HG03196 (cell line): Measurements from ENCODE around the gene P2RY12.
"Not testable (repeated sequence)": the region's sequence is repeated elsewhere in the genome, so short reads cannot be mapped to it uniquely, and the experiment has no call there.

Source experiments
- ATAC-seq: cut with Tn5 transposase; IDR thresholded peaks from one replicate; pipeline ENCODE4 v1.9.1; 2021; ENCODE audit not compliant: unreplicated experiment

The P2RY12 gene

GRCh38 chr3:151393146-151393830 lies 8.7 kb upstream of the P2RY12 start:
- no peak for ATAC-seq

DNA sequence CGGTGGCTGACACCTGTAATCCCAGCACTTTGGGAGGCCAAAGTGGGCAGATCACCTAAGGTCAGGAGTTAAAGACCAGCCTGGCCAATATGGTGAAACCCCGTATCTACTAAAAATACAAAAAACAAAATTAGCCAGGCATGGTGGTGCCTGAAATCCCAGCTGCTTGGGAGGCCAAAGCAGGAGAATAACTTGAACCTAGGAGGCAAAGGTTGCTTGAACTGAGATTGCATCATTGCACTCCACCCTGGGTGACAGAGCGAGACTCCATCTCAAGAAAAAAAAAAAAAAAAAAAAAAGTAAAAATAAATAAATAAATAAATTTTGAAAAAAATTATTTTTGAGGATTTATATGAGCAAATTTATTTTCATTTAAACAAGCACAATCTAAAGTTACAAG lies 7.6 kb upstream of the P2RY12 start:
- not testable (repeated sequence) for ATAC-seq

GRCh38 chr3:151391720-151392119 lies 7.2 kb upstream of the P2RY12 start:
- no peak for ATAC-seq

DNA sequence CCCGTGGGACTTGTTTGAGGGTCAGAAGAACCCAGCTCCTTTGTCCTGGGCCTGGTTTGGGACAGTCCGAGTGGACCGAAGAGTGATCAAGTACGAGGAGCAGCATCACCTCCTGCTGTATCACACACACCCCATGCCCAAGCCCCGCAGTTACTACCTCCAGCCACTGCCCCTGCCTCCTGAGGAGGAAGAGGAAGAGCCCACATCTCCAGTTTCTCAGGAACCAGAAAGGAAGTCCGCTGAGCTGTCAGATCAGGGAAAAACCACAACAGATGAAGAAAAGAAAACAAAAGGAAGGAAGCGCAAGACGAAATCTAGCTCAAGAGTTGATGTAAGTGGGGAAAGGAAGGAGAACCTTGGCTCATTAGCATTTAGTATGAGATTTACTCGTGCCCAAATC lies 3.3 kb upstream of the P2RY12 start:
- ATAC-seq = no peak

DNA sequence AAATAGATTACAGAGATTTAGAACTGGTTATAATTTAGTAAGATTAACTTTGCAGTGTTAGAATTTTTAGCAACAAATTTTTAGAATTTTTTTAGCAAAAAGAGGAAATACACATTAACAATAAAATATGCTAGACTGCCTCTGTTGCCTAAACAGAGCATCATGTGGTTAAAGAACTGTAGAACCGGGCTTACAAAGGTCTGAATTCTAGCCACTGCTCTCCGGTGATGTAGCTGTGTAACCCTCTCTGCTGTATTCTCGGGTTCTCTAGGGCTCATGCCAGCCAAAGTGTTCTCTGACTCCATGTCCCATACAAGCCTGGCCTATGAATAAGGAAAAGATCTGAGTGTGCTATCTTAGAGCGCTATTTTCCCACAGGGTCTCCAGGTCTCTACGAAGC lies 2.9 kb upstream of the P2RY12 start:
- ATAC-seq = no peak

DNA sequence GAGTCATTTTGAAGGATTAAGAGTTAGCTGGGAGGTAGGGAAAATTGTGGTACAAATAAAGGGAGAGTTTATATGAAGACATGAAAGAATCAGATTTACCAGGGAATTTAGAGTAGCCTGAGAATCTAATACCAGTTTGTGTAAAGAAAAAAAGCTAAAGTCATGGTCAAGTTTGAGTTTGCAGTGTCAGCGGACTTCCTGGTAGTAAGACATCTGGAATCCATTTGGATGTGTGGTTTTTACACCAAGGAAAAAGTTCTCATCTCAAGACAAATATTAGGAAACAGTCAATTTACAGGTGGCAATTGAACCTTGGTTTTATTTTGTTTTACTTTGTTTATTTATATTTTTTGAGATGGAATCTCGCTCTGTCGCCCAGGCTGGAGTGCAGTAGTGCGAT lies 1.5 kb upstream of the P2RY12 start:
- ATAC-seq = no peak

DNA sequence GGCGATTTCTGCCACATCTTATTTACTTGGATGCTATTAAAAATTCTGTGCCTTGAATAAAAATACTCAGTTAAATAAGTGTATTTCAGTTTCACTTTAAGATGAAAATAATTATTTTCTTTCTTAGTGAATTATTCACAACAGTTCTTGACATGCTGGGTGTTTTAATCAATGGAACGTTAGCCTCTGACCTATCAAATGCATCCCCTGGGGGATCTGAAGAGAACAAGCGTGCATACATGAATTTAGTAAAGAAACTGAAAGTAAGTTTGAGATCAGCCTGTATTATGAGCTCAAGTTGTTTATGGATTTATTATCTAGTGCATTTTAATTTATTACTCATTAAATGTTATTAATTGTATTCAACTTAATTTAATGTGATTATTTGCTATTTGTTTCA lies 597 bp downstream of the P2RY12 start:
- ATAC-seq = peak; percentile 64

DNA sequence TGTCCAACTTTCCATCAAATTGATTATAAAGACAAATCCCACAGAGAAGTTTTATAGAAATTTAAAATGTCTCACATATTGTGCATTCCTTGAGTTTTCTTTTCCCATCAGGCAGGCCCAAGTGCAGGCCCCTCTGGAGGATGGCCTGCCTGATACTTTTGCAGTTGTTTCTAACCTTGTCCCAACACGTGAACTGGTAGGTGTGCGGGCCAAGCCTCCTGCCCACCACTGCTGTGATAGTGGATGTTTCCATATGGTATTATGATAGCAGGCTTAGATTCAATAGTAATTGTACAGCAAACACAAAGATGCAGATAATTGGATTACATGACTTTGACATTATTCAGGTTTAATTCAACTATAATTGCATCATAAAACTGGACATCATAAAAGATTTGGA lies 1.4 kb downstream of the P2RY12 start:
- ATAC-seq = no peak

- peak; percentile 42 for ATAC-seq
Measured at GRCh38 chr3:151382671-151383070, 1.9 kb downstream of the P2RY12 start.

DNA sequence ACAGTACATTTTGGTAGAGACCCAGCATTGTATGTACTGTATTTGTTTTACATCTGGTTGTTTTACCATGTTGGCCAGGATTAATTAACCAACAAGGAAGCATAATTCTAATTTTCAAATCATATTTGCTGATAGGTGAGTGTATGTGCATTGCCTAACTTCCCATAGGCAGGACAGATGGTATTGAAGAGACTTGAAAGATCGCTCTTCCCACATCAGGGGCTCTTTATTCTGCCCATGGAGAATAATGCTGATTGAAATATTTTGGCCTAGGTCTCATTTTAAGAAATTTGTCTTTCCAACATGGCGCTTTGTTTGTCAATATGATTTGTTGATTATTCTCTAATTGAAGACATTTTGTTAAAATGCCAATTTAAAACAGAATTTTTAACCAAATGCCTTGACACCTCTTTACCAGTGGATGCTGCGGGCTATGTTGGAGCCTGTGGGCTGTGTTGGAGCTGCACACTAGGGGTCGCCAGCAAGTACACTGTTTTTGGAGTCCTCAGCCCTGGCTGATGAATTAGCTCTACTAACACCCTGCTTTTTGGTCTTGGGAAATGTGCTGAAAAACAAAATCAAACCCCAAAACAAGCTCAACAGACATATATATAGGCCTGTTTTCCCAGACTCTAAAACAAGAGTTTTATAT lies 5.3 kb downstream of the P2RY12 start:
- no peak for ATAC-seq

DNA sequence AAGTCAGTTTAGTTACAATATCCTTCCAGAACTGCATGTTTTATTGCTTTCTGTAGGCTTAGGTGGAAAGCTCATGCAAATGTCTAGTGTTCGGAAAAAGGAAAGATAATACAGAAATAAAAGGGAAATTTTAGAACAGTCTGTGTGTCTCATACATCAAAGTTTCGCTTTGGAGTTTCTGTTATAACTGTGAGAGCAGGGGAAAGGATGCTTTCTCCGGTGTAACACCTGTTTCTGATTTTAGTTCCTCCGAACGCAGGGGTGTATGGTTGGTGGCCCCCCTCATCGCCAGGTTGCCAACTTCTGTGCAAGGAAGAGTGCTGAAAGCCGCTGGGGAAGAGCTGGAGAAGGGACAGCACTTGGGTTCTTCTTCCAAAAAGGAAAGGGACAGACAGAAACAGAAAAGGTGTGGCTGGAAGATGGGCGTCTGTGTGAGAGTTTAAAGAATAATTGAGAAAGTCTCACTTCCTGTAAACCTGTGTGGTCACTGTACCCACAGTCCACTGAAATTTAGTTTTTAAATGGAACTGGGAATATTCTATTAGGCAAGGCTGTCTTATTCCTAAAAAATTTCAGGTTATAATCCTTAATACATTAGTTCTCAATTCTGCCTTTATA lies 6.7 kb downstream of the P2RY12 start:
- no peak for ATAC-seq

DNA sequence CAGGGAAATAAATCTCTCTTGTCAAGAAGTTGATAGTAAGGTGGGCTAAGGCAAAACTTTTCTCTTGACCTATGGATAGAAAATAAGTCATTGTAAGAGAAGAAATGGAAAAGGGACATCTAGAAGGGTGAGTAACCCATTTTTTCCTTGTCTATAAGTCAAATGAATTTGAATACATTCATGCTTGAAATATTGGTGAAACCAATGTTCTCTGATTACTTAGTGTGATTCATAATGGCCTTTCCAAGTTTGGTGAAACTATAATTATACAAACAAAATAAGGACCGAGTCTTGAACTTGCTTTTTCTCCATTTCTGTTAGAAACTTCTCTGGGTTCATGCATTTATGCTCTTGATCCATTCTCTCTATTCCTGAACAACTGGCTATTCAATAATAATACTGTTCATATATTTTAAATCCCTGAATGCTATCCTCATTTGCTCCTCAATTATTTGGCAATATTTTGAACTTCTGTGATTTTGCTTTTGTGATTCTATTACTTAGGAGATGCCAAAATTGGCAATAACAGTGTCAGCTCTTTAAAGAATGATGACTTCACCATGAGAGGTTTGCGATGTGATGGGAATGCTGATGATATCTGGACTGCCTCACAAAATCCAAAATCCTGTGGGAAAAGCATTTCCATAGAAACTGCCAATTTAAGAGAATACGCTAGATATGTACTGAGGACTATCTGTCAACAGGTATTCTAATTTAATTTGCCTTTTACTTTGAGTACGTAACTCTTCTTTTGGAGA lies 12.3 kb downstream of the P2RY12 start:
- ATAC-seq = no peak

DNA sequence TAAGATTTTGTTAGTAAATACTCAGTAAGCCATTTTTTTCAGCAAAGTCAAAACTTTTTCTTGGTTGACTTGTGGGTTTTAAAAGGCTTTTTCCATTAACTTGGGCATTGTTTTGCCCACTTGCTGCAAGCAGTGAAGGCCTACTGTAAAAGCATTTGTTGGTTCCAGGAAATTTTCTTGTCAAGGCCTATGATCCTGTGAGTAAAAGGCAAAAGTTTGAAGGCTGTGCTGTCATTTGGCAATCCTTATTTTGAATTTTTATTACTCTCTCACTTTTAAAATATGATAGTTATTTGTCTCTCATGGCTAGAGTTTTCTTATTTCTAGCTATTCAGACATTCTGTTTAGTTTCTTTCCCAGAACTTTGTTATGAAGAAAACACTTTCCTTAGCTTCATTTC lies 13.0 kb downstream of the P2RY12 start:
- ATAC-seq = no peak

GRCh38 chr3:151367448-151367847 lies 17.1 kb downstream of the P2RY12 start:
- no peak for ATAC-seq

GRCh38 chr3:151366993-151367392 lies 17.6 kb downstream of the P2RY12 start:
- ATAC-seq = no peak

- ATAC-seq = no peak
Measured at GRCh38 chr3:151362751-151363174, 21.8 kb downstream of the P2RY12 start.

DNA sequence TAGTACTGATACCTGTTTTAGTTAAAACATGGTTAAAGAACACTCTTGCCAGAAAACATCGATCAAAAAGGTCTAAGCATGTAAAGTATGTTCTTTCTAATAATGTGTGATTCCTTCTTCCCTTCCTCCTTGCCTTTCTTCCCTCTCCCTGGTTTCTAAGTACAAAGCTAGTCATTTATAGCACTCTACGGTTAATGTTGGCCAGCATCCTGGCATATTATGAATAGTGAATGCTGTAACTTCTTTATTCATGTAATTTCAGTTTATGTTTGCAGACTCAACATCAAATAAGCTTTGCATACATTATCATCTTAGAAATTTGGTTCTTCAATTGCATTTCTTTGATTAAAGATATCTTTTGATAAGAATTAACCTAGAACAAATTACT lies 27.1 kb downstream of the P2RY12 start:
- no peak for ATAC-seq

GRCh38 chr3:151356794-151357462 lies 27.6 kb downstream of the P2RY12 start:
- no peak for ATAC-seq

DNA sequence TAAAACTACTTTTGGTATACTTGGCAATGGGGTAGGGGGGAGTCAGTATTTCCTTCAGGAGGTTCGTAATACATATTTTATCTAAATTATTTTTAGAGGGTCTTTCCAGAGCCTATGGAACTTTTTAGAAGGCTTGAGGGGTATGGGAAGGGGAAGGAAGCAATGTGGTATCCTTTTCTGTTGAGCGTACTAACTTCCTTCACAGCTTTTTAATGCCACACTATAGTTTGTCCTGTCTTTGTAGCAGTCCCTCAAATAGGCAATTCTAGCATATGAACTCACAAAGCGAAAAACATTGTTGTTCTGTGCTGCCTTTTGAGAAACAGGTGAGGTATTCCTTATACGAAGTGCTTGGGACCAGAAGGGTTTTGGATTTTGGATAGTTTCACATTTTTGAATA lies 32.9 kb downstream of the P2RY12 start:
- no peak for ATAC-seq

- peak; percentile 78 for ATAC-seq
Measured at GRCh38 chr3:151351219-151351618, 33.3 kb downstream of the P2RY12 start.

DNA sequence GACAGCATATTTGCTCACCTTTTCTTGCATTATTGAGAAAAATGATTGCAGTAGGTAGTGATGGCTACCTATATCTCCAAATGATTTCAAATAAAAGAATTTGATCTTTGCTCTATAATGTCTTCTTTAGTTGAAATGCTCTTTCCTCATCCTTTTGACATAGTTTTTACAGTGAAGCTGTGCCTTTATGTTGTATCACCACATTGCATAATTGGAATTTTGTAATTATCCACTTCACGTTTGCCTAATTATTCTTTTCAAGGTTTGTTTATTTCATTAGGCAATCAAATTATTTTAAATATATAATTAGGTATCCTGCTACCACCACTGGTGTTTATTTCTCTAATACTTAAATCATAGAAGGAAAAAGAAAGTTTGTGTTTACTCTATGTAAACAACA lies 33.9 kb downstream of the P2RY12 start:
- ATAC-seq = no peak
